Activated CD8-positive, alpha-beta memory T cell treated with anti-CD3 and anti-CD28 coated beads, Interleukin-2, amount 50 U/mL, for 4 hours (primary cell): ENCODE data around the gene SUMO3.

Experiments
- DNase-seq: peaks from one replicate; pipeline ENCODE4 v3.0.0-alpha.2; 2020

The SUMO3 gene

DNA sequence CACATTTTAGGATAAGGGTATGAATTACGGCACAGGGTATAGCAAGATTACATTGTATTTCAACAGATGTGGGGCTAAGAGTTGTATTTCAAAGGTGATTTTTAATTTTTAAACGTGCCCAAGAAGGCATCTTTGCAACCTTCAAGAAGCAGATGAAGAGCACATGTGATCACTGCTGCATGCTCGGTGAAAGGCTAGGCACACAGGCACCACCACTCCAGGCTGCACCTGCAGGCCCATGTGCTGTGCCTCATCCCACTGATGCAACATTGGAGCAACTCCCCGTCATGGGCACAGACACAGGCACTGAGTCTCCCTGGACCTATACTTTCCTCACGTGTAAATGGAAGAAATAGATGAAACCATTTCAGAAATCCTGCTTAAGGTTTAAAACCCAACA, 39.8 kb downstream of the SUMO3 start:
- no peak for DNase-seq

DNA sequence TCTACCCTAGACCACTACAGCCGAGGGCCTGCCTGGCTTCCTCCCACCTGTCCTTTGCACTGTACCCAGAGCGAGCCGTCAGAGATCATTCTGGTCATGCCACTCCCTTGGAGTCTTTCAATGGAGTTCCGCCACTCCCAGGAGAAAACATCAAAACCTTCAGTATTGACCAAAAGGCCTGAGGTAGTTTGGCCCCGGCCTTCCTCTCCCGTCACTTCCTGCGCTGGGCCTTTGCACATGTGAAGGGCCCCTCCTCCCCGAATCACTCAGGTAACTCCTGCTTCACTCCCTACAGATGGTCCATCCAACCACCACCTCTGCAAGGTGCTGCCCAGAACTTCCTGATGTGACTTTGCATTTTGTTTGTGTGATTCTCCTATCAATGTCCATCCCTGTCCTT, 42.9 kb downstream of the SUMO3 start:
- DNase-seq: no peak

DNA sequence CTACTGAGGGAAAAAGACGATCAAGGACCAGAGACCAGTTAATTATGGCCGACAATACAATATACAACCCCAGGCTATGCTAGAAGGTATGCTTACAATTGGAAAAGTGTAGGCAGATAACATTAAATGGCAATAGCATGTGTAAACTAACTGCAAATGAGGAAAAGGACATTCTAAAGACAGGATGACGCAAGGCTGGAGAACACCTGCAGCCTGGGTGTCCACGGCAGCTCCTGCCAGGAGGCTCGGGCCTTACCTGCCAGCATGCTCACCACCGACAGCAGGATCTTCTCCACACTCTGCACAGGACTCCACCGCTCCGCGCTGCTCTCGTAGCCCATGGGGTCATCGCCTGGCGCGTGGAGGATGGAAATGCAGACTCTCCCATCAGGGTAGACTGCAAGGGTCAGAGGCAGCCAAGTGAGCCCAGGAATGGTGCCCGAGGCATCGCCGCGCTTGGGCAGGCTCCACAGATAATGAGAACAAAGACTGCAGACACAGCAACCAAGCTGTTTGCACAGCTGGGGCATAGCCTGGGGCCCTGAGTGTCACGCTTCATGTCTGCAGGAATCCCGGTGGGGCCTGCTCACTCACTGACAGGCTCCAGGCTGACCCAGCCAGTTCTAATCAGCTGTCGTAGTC, 44.5 kb downstream of the SUMO3 start:
- no peak for DNase-seq

DNA sequence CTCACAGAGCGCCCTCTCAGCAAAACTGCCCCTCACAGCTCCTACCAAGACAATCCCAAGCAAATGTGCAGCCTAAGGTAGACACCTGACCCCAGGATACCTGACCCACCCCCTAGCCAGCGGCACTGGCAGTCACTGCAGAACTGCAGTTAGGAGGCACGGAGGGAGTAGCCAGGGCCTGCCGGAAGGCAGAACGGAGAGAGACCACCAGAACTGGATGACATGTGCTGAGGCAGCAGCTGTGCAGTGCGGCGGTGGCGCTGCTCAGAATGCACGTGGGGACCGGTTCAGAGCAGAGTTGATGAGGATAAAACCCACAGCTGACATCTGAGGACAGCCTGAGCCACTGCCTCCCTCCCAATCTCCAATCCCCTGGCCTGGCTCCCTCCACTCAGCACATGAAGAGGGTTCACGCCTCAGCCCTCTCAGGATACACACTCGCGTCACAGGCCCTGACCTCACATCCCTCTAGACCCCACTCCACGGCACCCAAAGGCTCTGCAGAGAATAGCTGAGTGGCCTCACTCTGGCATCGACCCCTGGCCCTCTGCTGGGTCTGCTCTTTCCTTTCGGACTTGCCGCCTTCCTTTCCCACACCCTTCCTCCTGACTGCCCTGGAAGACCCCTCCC, 45.9 kb downstream of the SUMO3 start:
- no peak for DNase-seq

DNA sequence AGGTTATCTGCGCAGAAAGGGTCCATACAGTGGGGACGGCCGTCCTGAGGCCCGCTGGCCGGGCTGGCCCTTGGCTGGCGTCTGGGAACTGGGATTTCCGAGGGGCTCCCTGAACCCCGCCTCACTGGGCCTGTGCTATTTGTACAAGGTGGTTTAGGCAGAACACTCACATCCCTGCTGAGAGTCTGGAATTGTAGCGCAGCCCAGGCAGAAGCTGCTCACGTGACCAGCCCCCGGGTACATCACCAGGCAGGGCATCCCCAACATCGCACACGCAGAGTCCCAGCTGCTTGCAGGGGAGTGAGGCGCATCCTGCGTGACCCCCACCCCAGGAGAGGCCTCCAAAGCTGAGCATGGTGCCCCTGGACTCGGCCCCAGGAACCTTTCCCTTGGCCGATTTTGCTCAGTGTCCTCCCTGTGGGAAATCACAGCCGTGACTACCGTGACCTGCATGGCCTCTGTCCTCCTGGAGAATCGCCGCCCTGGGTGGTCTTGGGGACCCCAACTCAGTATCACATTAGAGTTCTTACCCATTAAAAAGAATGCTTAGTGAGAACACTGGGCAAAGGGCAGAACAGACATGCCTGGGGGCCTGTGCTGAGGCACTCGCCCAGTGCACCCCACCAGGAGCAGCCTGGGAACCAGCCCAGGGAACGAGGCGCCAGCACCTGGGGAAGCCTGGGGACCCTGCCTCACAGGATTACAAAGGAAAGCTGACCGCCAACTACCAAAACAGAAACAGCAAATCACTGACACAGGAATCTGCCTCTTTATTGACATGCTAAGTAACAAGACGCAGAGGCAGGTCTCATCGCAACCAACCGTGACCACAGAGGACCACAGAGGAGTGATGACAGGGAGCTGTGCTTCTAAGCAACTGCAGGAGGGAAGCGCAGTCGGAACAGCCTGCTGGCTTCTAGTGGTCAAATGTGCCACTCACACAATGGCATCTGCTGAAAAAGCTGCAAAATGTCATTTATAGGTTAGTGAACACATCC, 49.7 kb downstream of the SUMO3 start:
- no peak for DNase-seq

DNA sequence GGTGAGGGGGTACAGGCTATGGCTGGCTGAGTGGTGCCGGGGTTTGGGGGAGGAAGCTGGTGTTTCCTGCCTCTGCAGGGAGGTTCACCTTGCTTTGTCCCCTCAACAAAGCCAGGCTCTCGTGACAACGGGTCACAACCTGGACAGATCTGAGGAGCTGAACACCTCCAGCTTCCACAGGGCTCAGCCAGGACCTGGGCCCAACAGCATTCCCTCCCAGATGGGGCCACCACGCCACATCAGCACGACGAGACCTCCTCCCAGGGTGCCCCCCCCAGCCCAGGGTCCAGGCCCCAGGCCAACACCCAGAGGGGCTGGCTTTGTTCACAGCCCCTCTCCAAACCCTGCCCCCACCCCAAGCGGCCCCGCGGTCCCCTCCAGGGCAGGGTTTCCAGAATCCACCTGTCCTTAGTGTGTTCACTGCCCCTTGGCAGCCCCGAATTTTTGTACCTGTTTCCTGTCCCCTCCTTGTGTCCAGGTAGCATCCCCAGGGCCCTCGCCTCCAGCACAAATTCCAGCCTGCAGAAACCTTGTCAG, 51.0 kb downstream of the SUMO3 start:
- no peak for DNase-seq

DNA sequence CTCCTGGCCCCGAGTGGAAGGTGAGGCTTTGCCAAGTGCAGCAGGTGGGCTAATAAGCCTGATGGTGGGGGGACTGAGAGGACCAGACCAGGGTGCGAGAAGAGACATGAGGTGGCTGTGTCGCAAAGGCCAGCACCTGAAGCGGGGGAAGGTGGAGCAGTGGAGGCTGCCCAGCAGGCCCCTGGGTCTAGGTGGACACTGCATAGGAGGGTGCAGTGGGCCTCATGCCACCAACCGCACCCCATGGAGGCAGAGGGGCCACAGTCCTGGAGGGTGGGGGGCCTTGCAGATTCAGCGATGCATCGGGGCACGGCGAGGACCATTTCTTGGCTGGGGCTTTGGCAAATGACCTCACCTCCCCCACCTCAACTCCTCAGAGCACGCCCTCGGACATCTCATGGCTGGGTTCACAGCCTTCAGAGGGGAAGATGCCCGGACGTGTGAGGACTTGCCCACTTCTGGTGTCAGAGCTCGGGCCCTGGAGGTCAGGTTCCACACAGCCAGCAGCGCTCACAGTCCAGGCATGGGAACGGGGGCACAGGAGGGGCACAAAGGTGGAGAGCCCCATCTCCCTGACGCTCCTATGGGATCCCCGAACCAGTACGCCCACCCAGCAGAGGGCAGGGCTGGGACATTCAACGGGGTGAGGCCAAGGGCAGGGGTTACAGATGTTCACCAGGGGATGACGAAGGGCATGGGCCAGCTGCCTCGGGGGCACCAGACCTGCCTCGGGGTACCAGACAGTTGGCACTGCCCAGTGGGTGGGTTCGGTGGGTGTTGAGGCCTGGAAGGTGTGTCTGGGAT, 51.6 kb downstream of the SUMO3 start:
- DNase-seq: no peak

DNA sequence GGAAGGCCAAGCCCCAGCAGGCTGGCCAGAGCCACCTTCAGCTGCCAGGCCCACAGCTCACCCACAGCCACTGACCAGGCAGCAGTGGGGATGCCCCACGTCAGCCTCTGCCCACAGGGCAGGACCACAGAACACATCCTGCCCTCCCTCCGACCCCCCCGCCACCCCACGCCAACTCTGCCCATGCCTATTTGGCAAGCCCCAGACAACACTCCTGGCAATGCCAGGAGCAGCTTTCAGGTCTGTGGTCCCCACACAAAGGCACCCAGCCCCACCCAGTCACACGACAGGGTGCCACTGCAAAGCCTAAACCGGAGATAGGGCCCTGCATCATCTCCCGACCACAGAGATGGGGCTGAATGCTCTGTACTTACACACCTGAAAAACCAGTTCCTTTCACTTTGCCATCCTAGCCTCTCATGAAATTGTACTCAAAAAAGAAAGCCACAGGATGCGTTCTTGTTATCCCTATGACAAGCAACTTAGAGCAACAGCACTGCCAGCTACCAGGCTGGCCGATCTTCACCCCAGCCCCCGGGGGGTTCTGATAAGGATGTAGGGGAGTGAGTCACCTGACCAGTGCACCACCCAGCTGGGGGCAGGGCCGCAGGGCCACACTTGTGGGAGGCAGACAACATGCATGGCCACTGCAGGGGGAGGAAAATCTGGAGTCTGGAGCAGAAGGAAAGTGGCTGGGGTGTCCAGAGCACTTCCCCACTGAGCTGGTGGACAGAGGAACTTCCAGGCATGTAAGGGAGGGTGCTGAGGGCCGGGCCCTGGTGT, 52.4 kb downstream of the SUMO3 start:
- DNase-seq: no peak

DNA sequence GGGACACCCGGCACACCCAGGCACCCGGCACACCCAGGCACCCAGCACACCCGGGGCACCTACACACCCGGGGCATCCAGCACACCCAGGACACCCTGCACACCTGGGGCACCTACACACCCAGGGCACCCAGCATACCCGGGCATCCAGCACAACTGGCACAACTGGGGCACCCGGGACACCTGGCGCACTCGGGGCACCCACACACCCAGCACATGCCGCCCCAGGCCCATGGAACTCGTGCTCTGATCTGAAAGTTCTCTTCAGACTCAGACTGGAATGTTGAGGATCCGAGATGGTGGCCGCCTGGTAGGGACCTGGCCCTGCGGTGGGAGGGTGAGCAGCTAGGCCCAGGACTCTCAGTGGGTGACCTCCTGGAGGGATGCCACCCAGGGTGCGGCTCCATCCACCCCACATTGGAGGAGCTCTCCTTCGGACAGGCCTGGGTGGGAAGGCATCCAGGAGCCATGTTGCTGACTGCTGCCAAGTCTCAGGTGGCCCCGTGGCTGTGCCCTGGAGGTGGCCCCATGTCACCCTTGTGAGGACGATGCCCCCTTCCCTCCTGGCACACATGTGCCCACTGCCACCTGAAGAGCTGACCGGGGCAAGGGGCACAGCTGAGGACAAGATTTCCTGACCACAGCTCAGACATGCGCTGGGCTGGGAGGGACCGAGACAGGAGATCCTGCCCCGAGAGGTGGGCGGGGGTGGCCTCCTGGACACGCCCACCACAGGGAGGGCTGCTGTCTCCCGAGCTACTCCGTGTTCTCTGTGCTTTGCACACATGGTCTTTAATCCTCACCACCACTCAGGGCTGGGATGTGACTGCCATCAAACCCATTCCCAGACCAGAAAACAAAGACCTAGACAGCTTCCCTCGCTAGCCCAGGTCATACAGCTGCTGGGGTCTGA, 53.3 kb downstream of the SUMO3 start:
- DNase-seq: no peak

DNA sequence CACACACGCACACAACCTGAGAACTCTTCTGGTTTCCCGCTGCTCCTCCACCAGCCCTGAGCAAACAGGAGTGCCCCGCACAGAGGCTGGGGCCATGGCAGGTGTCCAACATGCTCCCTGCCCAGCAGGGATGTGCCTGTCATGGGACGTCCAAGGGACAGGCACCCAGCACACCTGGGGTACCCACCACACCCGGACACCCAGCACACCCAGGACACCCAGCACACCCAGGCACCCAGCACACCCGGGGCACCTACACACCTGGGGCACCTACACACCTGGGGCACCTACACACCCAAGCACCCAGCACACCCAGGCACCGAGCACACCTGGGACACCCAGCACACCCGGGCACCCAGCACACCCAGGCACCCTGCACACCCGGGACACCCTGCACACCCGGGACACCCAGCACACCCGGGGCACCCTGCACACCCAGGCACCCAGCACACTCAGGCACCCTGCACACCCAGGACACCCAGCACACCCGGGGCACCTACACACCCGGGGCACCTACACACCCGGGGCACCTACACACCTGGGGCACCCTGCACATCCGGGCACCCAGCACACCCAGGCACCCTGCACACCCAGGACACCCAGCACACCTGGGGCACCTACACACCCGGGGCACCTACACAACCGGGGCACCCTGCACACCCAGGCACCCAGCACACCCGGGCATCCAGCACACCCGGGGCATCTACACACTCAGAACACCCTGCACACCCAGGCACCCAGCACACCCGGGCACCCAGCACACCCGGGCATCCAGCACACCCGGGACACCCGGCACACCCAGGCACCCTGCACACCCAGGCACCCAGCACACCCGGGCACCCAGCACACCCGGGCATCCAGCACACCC, 54.2 kb downstream of the SUMO3 start:
- DNase-seq: no peak

DNA sequence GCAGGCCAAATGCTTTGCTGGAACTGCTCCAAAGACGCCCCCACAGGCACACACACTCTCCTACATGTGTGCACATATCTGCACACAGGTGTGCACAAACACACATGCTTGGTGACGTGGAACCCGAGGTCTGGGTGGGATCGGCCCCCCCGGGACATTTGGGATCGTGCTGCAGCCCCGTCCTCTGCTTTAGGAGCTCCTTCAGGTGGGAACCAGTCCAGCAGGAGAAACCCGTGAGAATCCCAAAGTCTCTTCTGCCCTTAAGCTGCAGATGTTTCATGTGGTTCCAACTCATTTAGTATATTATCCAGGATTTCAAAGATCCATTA, 54.8 kb downstream of the SUMO3 start:
- DNase-seq: no peak

DNA sequence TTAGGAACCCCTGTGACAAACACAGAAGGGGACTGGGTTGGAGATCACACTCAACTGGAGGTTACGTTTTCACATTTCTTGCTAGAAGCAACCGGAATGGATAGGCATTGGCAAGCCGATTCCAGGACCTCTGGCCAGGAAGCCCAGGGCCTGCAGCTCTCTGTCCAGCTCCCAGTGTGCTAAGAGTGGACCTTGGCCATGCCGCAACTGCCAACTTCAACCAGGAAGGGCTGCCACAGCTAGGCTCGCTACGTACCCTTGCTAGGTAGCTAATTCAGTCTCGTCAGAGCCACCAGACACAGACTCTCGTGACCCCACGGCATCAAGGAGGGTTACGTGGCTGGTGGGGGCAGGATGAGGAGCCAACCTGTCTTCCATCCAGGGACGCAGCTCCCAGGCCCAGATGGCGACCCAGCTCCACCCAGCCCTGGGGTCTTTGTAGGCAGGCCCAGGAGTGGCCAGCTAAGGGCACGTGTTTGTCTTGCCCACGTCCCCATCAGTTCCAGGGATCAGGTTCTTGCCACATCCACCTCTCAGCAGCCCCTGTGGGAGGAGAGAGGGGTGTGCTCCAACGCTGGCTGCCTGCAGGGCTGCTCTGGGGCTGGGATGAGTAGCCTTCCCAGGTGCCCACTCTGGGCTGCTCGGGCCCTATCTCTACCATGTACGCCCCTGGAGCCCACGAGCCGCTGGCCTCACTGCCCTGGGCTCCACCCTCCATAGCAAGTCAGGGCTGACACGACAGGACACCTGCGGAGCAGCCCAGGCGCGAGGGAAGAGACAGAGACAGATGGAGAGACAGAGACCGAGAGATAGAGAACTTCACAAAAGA, 55.4 kb downstream of the SUMO3 start:
- no peak for DNase-seq

DNA sequence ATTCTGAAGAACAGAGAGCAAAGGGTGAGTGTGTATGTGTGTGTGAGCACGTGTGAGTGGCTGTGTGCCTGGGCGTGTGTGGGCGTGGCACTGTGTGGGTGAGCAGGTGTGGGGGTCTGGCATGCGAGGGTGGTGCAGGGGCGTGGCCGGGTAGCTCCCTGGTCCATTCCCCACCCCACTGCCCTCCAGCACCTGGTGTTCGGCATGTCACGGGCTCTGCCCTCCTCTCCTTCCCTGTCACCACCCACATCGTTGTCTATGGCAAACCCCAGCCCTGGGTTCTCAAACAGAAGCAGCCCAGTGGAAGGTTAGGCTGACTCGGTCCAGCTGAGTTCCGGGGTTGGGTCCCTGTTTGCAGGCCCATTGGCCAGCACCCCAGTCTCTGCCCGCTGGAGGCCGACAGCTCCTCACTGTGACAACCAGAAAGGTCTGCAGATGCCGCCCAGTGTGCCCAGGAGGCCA, 56.1 kb downstream of the SUMO3 start:
- no peak for DNase-seq

DNA sequence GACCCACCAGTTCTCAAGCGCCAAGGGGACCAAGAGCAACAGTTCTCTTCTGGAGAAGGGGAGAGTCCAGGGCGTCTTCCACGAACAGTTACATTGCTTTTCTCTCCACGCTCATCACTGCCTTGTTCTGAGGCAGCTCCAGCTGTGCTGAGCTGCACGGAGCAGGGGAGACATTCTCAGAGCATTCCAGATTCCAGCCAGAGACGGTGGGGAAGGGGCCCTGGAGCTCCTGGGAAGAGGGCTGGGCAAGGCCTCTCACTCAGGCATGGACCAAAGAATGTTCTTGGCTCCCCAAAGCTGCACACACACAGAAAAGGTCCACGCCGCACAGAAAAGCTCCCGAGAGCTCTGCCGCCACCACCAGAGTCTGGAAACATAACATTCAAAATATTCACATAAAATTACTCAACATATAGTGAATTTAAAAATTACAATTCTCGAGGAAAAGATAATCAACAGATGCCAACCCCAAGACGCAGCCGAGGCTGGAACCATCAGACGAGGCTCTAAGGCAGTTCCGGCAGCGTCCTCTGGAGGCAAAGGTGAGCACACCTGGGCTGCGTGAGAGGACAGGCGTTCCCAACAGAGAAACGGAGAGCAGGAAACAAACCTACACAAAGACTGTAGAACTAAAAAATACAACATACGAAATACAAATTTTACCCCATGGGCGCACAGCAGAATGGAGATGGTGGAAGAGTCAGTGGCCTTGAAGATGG, 56.7 kb downstream of the SUMO3 start:
- DNase-seq: no peak

DNA sequence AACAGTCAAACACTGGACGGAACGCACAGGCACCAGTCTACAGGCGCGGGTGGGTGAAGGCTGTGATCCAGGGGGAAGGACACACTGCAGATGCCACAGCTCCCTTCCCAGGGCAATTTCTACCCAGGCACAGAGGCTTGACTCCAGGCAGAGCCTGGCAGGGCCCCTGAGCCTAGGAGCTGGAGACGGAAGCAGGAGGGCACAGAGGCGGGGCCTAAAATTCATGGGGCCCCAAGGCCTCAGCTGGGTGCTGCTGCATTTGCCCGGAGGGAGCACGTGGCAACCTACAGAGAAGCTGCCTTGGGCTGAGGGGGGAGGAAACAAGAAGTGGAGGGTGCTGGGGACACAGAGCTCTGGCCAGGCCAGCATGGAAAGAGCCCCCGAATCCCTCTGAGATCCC, 57.5 kb downstream of the SUMO3 start:
- DNase-seq: no peak

DNA sequence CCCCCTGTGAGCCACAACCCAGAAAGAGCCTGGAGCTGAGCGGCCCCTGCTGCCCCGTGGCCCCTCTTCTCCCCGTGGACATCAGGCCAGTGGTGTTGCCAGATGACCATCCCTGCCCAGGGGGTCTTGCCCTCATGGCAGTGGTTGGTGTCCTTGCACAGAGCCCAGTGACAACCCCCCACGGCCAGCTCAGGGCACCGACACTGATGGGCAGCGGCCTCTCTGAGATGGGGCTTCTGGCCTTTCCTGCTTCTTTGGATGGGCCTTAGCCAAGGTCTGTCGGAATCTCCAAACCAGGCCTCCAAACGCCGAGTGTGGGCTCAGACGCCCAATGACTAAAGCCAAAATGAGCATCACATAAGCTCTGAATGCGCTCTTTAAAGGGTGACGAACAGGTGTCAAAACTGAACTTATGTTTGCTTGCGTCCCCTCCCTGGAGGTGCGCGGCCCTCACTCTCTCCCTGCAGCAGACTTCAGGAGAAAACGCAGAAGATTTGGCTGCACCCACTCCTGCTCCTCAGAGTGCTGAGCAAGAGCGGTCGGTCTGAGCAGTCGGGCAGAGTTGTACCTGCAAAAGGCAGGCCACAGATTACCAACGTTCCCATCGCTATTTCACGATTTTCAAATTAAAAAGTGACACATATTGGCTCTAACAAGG, 58.1 kb downstream of the SUMO3 start:
- DNase-seq: no peak

DNA sequence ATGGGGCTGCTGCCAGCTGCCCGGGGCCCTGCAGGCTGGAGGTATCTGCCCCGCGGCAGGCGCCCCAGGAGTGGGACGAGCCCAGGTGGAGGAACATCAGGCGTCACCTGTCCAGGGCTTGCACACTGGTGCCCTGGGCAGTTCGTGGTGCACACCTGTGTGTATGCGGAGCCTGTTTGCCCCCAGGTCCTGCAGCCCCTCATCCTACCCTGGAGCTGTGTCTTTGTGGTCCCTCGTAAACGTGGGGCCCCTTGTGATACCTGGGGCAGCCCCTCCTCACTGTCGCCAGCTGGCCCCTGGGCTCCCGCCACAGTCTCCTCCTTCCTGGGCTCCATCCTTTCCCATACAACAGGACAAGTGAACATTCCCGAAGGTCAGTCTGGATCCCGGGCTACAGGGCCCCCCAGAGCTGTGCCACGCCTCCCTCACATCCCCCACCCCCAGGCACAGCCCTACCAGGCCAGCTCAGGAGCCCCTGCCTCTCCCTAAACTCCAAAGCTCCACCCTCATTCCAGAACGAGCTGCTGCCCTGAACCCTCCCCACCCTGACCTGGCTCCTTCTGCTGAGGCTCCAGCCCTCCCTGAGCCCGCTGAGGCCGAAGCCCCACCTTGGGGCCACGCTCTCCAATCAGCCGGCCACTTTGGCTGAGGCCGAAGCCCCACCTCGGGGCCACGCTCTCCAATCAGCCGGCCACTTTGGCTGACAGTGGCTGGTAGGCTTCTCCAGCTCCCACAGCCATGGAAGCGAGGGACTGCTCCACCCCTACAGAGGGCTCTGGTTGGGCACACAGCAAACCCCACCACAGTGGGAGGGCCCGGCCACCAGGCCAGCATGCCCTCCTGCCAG, 58.9 kb downstream of the SUMO3 start:
- DNase-seq: no peak
